ENCODE data around the gene FAM117B. TPM values are rescaled to one million over a fixed set of nuclear protein-coding genes. Genes with fewer than 3 reads are reported as not detected.

The FAM117B gene
- total RNA-seq, 1 experiment from 2014 or later, result 24.0 TPM

DNA sequence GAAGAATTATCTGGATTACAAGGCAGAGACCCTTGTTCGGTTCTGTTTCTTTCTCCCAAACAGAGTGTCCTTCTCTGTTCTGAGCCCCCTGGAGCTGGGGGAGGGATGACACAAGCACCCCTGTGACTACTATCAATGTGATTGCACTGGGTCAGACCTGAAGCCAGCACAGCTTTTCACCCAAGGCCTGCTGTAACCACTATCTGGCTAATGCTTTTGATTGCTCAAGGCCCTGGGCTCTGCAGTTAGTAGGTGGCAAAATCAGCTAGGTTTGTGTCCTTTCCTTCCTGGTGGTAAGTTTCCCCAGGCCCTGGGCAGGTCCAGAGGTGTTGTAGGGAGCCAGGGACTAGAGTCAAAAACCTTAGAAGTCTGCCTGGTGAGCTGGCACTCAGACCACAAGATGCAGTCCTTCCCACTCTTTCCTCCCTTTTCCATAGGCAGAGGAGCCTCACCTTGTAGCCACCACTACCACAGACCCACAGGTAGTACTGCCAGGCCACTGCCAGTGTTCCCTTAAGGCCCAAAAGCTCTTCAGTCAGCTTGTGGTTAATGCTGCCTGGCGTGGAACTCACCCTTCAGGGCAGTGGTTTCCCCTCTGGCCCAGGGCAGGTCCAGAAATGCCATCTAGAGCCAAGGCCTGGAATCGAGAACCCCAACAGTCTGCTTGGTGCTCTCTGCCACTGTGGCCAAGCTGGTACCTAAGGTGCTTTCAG, 83.0 kb downstream of the FAM117B start:
- peak overlapping the region in 2 of 3 experiments; percentile 61 to 87; a peak in 2 of 7 replicates for H3K27ac Mint-ChIP-seq
- no CpG with 5 or more reads among the region's 3 CpGs for WGBS (ENCODE audit: extremely low coverage, insufficient read length, low lambda C conversion rate)
- H2BK5ac ChIP-seq (ENCODE audit: insufficient read length, low read length), result no peak overlapping the region
- no peak overlapping the region for H3K4me3 Mint-ChIP-seq
- no peaks in the 10 kb centered on the region for H3K27me3 Mint-ChIP-seq (ENCODE audit: low read depth)
- H3K9me3 ChIP-seq (ENCODE audit: control insufficient read depth, low read depth, low read length), result no peaks in the 10 kb centered on the region
- no peaks in the 10 kb centered on the region for H3K79me1 ChIP-seq (ENCODE audit: insufficient read depth, low read depth, low read length, poor library complexity, severe bottlenecking)
- H2BK120ac ChIP-seq (ENCODE audit: low read depth, low read length, poor library complexity, severe bottlenecking), result no peak overlapping the region
- H2AFZ ChIP-seq (ENCODE audit: low read length), result no peak overlapping the region
- peaks cover 31 to 32% of the 10 kb centered on the region in 2 experiments for H3K9me3 Mint-ChIP-seq
- no peaks in the 10 kb centered on the region for H3K27me3 ChIP-seq (ENCODE audit: insufficient read depth, low read length)
- no peak overlapping the region for H3T11ph ChIP-seq (ENCODE audit: low read length)
- H3K14ac ChIP-seq (ENCODE audit: insufficient read depth, low read length), result no peak overlapping the region
- no peak overlapping the region for H2BK20ac ChIP-seq (ENCODE audit: low read depth, low read length, poor library complexity, severe bottlenecking)
- no peak overlapping the region for H3K4ac ChIP-seq (ENCODE audit: low read depth, low read length)
- H4K20me1 ChIP-seq (ENCODE audit: control insufficient read depth, insufficient read depth, insufficient read length), result no peaks in the 10 kb centered on the region
- H3K4me1 ChIP-seq (ENCODE audit: insufficient read depth, low read length), result no peaks in the 10 kb centered on the region
- no peak overlapping the region for H2BK12ac ChIP-seq (ENCODE audit: insufficient read length, low read depth, low read length)
- H3K27ac ChIP-seq (ENCODE audit: insufficient read length, low read depth, low read length), result no peak overlapping the region
- H3K9ac ChIP-seq (ENCODE audit: extremely low read depth, insufficient read length, low read length), result no peak overlapping the region
- no peak overlapping the region for H2BK15ac ChIP-seq (ENCODE audit: low read depth, low read length)
- no peak overlapping the region for H2AK5ac ChIP-seq (ENCODE audit: insufficient read length, low read length)
- no peak overlapping the region for H4K91ac ChIP-seq (ENCODE audit: insufficient read length, low read depth, low read length)
- TF ChIP-seq, protein P1, sequence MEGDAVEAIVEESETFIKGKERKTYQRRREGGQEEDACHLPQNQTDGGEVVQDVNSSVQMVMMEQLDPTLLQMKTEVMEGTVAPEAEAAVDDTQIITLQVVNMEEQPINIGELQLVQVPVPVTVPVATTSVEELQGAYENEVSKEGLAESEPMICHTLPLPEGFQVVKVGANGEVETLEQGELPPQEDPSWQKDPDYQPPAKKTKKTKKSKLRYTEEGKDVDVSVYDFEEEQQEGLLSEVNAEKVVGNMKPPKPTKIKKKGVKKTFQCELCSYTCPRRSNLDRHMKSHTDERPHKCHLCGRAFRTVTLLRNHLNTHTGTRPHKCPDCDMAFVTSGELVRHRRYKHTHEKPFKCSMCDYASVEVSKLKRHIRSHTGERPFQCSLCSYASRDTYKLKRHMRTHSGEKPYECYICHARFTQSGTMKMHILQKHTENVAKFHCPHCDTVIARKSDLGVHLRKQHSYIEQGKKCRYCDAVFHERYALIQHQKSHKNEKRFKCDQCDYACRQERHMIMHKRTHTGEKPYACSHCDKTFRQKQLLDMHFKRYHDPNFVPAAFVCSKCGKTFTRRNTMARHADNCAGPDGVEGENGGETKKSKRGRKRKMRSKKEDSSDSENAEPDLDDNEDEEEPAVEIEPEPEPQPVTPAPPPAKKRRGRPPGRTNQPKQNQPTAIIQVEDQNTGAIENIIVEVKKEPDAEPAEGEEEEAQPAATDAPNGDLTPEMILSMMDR (conservative IDR thresholded peaks at IDR 0.05), result no peak
- H3K56ac ChIP-seq (ENCODE audit: insufficient read length, low read depth, low read length), result no peak overlapping the region
- H3K23ac ChIP-seq (ENCODE audit: insufficient read length, low read depth, low read length), result no peak overlapping the region
- peaks cover 4 to 10% of the 10 kb centered on the region in 2 experiments; a peak in 2 of 4 replicates for H3K4me1 Mint-ChIP-seq
- DNase-seq, result no peak
- no peaks in the 10 kb centered on the region; the same call in 1 of the 2 replicates for H3K79me2 ChIP-seq (ENCODE audit: insufficient read depth, low read length)
- H3K36me3 Mint-ChIP-seq (ENCODE audit: insufficient read depth in 1 of 3, low read depth in 3 of 3), result peaks cover 16 to 32% (median 22%) of the 10 kb centered on the region in 3 experiments
- no peak overlapping the region for H4K8ac ChIP-seq (replicated peaks; ENCODE audit: insufficient read length, low read depth, low read length)
- H4K5ac ChIP-seq (ENCODE audit: insufficient read length, low read depth, low read length), result no peak overlapping the region
- H3K4me2 ChIP-seq (ENCODE audit: insufficient read depth, insufficient read length, low read length), result no peak overlapping the region
- no peak overlapping the region for H3K18ac ChIP-seq (ENCODE audit: insufficient read length, low read depth, low read length)
- H3K23me2 ChIP-seq (ENCODE audit: insufficient read length, low read depth, low read length, poor library complexity, severe bottlenecking), result no peaks in the 10 kb centered on the region

Data from H9 (cell line).